HFF-Myc (cell line): ENCODE data around the gene KCNQ1OT1.

Experiments
- DNase-seq: peaks from one replicate; pipeline ENCODE4 v3.0.0-alpha.2; 2011; ENCODE audit warnings: low read depth; ENCODE audit errors: extremely low read depth
- H3K4me3 ChIP-seq: replicated peaks from 2 replicates; pipeline ENCODE4 v1.5.1; 2011; ENCODE audit warnings: low read depth, mild to moderate bottlenecking, control low read depth, low read length
- TF ChIP-seq, protein P1 (sequence below): IDR thresholded peaks from 2 replicates; pipeline ENCODE4 v1.5.1; 2012; ENCODE audit warnings: mild to moderate bottlenecking, low read depth, low read length, control low read depth; ENCODE audit errors: missing control alignments

KCNQ1OT1 gene

GRCh38 chr11:2663506-2663905 lies 36.3 kb downstream of the KCNQ1OT1 start:
- DNase-seq = no peak
- TF ChIP-seq, protein P1, sequence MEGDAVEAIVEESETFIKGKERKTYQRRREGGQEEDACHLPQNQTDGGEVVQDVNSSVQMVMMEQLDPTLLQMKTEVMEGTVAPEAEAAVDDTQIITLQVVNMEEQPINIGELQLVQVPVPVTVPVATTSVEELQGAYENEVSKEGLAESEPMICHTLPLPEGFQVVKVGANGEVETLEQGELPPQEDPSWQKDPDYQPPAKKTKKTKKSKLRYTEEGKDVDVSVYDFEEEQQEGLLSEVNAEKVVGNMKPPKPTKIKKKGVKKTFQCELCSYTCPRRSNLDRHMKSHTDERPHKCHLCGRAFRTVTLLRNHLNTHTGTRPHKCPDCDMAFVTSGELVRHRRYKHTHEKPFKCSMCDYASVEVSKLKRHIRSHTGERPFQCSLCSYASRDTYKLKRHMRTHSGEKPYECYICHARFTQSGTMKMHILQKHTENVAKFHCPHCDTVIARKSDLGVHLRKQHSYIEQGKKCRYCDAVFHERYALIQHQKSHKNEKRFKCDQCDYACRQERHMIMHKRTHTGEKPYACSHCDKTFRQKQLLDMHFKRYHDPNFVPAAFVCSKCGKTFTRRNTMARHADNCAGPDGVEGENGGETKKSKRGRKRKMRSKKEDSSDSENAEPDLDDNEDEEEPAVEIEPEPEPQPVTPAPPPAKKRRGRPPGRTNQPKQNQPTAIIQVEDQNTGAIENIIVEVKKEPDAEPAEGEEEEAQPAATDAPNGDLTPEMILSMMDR = no peak
- no peak overlapping the region for H3K4me3 ChIP-seq

DNA sequence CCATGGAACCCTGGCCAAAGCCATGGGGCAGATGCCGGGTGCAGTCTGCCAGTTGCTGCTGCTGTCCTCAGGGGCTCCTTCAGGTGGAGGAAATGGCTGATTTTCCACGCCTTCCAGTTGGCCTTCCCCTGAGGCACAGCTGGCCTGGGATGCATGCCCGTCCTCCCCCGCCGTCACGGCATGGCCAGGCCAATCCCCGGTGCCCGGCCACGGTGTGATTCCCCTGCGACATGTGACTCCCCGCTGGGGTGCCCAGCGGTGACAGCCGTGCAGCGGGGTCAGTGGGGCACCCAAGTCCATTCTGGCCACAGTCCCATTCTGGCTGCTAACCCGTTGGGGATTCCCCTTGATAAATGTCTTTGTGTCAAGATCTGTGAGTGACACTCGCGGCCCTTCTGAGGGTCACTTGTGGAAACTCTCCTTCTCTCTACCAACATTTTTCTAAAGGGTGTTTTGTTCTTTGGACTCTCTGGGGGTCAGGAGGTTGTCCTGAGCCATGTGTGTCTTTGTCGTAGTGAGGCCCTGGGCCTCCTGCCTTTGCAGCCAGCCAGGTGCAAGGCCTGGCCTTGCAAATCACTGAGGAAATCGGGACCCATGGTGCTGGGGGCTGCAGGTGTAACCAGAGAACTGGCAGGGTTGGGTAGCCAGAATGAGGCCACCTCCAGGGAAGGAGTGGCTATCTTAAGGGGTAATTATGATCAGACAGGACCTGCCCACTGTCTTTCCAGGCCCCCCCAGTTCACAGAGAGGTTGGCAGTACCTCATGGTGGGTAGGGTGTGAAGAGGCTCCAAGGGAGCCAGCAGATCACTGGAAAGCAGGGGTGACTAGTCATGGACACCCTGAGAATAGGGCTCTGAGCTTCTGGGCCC lies 37.1 kb downstream of the KCNQ1OT1 start:
- TF ChIP-seq, protein P1 = no peak
- DNase-seq = no peak

GRCh38 chr11:2662024-2662312 lies 37.8 kb downstream of the KCNQ1OT1 start:
- no peak for DNase-seq
- H3K4me3 ChIP-seq = no peak overlapping the region
- TF ChIP-seq, protein P1 = no peak

More for the DNA sequence above, 37.1 kb downstream of the KCNQ1OT1 start:
- no peak overlapping the region for H3K4me3 ChIP-seq

- TF ChIP-seq, protein P1 = no peak
- H3K4me3 ChIP-seq = no peak overlapping the region
- DNase-seq = no peak
Observed at GRCh38 chr11:2661173-2662023, 38.4 kb downstream of the KCNQ1OT1 start.

- no peak overlapping the region for H3K4me3 ChIP-seq
- DNase-seq = no peak
- TF ChIP-seq, protein P1 = no peak
Observed at GRCh38 chr11:2660357-2660939, 39.3 kb downstream of the KCNQ1OT1 start.

DNA sequence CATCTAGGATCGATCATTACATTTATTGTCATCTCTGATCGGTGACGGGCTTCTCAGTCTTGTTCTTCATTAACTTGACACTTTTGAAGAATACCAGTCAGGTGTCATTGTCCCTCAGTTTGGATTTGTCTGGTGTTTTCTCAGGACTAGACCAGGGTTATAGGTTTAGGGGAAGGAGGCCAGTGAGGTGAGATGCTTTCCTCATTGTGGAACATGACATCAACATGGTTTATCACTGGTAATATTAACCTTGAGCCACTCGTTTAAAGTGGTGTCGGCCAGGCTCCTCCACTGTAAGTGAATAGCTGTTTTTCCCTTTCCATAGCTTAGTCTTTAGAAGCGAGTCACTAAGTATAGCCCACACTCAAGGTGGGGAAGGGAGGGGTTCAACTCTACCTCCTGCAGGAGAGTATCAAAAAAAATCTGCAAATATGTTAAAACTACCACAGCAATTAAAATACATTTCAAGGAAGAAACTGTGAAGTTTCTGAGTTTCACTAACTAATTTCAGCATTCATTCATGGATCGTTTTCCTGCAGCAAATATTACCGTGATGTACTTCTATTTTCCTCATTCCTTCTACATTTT lies 42.0 kb downstream of the KCNQ1OT1 start:
- no peak overlapping the region for H3K4me3 ChIP-seq
- no peak for DNase-seq
- TF ChIP-seq, protein P1 = no peak
